Measurements from ENCODE around the gene LRRC75A.

Gene LRRC75A

DNA sequence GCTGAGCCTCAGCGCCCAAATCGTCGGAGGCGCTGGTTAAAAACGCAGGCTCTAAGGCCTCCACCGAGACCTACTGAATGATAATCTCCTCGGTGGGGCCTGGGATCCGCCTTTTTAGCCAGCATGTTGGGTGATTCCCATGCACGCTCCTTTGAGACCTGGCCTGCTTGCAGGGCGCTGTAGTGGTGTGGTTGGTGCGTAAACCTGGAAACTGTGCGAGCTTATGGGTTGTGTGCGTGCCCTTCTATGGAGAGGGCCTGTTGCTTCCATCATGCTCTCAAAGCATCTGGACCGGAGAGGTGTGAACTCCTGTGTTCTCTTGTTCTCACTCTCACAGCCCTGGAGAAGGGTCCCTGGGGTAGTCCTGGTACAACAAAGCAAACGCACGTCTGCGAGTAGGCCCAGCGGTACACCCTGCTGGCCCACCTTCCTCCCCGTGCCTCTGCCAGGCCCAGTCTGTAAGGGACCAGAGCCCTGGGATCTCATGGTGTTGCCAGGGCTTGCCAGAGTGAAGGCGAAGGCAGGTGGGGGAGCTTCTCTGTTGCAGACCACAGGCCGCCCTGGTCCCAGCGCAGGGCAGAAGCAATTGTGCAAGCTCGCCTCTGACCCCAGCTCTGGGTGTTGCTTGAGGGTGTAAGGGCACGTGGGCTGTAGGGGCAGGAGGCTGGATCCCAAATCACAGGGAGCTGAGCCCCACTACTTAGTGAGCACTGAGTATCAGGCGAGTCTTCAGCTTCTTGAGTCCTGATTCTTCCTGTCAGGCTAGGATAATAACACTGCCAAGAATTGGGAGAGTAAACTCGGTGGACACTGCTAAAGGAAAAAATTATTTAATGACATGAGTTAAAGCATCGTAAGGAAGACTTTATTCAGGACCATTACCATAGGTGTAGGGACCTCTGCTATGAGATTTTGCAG is 879 bp upstream of the LRRC75A start:
- no peak for DNase-seq

- DNase-seq, result no peak
Measured at GRCh38 chr17:16491131-16491702, 776 bp downstream of the LRRC75A start.

- DNase-seq, result no peak
Measured at GRCh38 chr17:16489431-16489830, 2.6 kb downstream of the LRRC75A start.

GRCh38 chr17:16488968-16489337 is 3.0 kb downstream of the LRRC75A start:
- no peak for DNase-seq

- DNase-seq, result no peak
Measured at GRCh38 chr17:16488186-16488967, 3.6 kb downstream of the LRRC75A start.

DNA sequence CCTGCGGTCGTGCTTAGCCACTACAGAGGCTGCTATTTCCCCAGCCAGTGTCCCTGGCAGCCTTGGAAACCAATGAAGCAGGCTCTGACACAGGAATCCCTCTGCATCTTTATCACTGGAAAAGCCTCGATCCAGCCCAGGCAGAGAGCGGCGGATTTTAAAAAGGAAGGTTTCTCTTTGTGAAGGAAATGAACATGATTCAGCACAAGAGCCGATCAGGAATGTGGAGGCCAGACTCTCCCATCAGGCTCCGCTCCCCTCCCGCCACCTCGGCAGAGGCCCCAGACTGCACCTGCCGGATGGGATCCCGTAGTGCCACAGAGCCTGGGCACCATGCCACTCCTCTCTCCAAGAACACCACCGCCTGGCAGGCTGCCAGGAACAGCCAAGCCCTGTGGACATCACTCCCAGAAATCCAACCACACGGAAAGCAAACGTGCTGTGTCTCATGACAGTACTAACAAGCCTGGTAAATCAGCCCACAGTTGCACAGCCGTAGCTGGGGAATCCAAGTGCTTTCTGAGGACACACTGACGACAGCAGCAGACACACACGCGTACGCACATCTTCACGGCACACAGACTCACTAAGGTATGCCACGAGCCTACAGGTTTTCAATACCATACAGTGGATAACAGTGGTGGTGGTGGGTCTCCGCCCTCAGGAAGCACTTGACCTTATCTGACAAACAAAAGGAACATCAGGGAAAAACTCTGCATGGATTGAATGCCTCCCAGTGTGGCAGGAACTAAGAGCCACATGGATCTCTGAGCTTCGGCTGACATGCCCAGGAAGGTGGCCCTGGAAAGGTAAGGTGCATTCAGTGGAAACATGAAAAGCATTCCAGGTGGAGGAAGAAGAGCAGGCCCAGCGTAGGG is 5.4 kb downstream of the LRRC75A start:
- DNase-seq, result no peak

DNA sequence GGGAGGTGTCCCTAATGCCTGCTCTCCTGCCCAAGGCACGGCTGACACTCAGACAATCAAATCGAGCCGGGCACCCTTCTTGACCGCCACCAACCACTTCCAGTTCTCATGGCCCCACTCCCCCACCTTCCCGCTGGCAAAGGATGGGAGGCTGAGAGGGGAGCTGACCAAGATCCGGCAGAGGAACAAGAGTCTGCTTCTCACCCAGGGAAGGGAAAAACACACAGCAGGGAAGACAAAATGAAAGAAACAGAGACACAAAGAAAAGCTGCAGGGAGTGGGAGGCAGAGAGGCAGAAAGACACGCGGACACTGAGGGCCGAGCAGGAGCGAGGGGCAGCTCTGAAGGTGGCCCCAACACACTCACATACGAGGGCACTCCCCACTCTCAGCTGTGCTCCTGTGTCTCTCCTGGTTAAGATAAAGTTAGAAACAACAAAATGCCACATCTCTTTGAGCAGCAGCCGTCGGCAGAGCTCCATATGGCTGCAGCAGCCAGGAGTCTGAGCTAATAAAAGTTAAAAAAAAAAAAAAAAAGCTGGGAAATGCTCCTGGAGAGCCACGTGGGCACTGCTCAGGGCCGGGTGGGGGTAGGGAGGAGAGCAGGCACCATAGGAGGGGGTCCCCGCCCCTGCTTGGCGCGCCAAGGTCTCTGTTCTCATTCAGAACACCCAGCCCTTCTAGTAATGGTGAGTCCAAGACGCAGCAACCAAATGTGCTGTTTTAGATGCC is 7.4 kb downstream of the LRRC75A start:
- no peak for DNase-seq

- no peak for DNase-seq
Measured at GRCh38 chr17:16483021-16483645, 8.9 kb downstream of the LRRC75A start.

DNA sequence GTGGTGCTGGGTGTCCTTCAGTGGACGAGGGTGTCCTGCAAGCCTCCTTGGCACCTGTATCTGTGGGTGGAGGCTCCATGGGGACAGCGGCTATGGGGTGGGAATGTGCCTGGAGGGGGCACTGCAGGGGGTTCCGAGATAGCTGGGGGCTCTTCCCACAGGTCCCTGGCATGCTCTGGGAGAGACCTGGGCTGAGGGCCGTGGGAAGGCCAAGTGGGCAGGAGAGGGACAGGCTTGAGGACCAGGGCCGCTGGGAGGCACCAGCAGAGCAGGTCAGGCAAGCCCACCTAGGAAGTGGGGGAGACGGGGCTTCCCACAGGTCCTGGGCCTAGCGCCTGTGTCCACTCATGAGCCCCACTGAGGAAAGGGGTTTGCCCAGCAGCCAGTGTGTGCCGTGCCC is 9.7 kb downstream of the LRRC75A start:
- no peak for DNase-seq

DNA sequence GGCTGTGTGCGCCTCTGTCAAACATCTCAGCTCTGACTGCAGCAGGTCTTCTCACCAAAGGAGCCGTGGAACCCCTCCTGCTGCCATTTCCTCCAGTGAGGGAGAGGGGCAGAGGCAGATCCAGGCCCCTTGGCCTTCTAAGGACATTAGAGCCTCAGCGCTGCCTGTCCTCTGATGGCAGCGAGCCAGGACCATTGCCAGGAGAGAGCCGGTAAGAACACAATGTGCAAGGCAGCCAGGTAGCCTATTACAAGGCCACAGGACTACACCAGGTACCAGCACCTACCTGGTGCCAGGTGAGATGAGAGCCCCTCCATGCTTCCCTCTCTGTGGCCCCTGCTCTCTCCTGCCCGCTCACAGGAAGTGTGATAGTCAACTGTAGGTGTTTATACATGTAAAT is 11.0 kb downstream of the LRRC75A start:
- DNase-seq, result no peak

GRCh38 chr17:16479264-16479663 is 12.7 kb downstream of the LRRC75A start:
- no peak for DNase-seq

GRCh38 chr17:16478649-16479048 is 13.3 kb downstream of the LRRC75A start:
- no peak for DNase-seq

- no peak for DNase-seq
Measured at GRCh38 chr17:16477666-16478065, 14.3 kb downstream of the LRRC75A start.

- no peak for DNase-seq
Measured at GRCh38 chr17:16477255-16477654, 14.7 kb downstream of the LRRC75A start.

DNA sequence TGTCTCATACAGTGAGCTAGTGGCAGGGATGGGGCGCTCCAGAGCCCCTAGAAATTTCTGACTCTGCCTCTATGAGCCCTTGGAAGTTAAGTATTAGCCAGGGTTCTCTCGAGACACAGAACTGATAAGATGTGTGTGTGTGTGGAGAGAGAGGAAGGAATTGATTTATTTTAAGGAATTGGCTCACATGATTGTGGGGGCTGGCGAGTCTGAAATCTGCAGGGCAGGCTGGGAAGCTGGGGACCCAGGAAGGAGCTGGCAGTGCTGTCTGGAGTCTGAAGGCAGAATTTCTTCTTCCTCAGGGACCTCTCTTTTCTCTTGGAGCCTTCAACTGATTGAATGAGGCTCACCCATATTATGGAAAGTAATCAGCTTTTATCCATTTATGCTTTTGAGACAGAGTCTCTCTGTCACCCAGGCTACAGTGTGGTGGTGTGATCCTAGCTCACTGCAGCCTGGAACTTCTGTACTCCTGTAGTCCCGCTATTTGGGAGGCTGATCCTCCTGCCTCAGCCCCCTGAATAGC is 16.8 kb downstream of the LRRC75A start:
- DNase-seq, result no peak

DNA sequence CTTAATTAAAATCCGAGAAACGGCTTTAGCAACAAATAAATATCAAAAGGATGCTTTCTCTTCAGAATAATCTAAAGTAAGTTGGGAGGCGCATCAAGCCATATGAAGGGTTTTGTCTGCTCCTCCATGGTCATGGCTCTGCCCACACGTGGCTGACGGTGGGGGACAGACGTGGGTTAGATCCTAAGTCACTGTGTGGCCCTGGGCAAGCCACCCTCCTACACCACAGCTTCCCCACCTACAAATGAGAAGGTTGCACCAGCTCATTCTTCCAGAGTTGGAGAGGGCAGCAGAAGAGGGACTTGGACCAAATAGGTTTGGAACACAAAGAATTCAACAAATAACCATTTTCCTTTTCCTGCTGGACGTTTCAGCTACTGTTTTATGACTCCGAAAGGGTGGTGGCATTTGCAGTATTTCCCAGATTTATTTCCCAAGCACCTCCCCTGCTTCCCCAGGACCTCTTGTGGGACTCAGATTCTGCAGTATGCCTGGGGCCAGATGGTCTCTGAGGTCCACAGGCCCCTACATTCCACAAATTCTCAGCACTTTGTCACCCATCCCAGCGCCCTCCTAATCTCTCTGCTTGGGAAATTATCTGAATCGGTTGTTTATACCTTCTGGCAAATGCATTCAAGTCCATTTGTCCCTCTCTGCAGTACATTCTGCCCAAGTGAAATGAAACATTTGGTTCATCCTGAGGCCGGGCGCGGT is 17.8 kb downstream of the LRRC75A start:
- DNase-seq, result no peak

DNA sequence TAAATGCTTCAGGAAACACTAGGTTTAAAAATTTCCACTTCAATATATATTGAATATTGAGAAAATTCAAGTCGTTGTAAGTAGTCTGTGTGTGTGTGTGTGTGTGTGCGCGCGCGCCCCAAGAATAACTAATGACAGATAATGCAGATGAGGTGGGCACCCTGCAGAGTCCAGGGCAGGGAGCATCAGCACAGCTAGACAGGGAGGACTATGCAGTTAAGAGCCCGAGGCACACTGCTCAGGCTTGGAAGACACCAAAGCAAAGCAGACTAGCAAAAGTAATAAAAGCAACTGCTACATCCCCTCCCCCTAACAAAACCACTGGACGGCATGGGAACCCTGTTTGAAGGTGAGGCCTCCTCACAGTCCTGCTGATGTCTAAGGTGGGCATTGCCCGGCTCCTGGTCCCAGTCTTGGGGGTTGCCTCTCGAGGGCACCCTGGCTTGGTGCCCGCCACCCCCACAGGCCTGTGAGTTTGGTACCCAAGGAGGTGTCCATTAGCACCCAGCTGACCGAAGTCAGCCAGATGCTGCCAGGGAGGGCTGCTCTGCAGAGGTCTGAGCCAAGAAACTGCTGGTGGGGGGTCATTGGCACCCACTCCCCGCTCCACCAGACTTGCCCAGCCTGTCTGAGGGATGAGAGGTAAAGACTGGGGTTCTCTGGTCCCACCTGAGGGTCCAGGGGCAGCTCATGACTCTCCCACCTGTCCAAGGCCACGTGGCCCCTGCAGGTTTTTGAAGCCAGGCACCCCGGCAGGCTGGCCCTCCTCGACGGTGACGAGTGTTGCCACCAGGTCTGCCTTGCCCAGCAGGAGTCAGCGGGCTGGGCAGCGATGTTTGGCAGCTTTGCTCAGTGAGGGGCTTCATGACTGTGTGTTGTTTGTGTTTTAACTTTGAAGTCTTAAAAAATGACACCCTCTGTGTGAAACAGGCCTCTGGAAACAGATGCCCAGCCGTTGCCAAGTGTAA is 18.7 kb downstream of the LRRC75A start:
- no peak for DNase-seq

GRCh38 chr17:16472539-16472938 is 19.5 kb downstream of the LRRC75A start:
- no peak for DNase-seq

- DNase-seq, result no peak
Measured at GRCh38 chr17:16471295-16471694, 20.7 kb downstream of the LRRC75A start.
